Sigmoid colon (tissue), 4 donors: Measurements from ENCODE around the gene SYNE2.

ENCODE experiments used
- CTCF ChIP-seq, 4 experiments: fragments of 450-650 bp in 3 of 4; fragments of 200-600 bp in 1 of 4; IDR thresholded peaks; one replicate each; pipeline ENCODE4 v1.5.1; 2016 to 2019; ENCODE audit warnings: antibody characterized with exemption in 4 of 4, mild to moderate bottlenecking in 3 of 4, moderate library complexity in 2 of 4
- EP300 ChIP-seq, 4 donors: sonication (generic); formaldehyde crosslinking; IDR thresholded peaks; one replicate each; pipeline ENCODE4 v1.6.1; 2017; ENCODE audit warnings: antibody characterized with exemption in 4 of 4
- POLR2A ChIP-seq, 2 donors: fragments of 450-650 bp; IDR thresholded peaks; one replicate each; pipeline ENCODE4 v1.6.1; 2016; ENCODE audit warnings: antibody characterized with exemption in 2 of 2, mild to moderate bottlenecking in 2 of 2, moderate library complexity in 2 of 2
- POLR2AphosphoS5 ChIP-seq, 4 donors: sonication (generic); formaldehyde crosslinking; IDR thresholded peaks; one replicate each; pipeline ENCODE4 v1.6.1; 2017; ENCODE audit warnings: antibody characterized with exemption in 4 of 4

GRCh38 chr14:64249363-64249762 lies 396.6 kb downstream of the SYNE2 start:
- TF ChIP-seq CTCF (IDR thresholded peaks at IDR 0.05), result no peak
- no peak for TF ChIP-seq EP300 (IDR thresholded peaks at IDR 0.05)
- no peak for TF ChIP-seq POLR2A (IDR thresholded peaks at IDR 0.05)
- no peak for TF ChIP-seq POLR2AphosphoS5 (IDR thresholded peaks at IDR 0.05)
